NCI-H1105 treated with DMSO at 0.1 percent for 48 hours (cell line): ENCODE measurements around the gene KLHL26.

Experiments
- DNase-seq: peaks from one replicate; lab custom pipeline; 2025; lab: John Stamatoyannopoulos, UW

The KLHL26 gene

GRCh38 chr19:18613589-18614234, 23.1 kb upstream of the KLHL26 start:
- DNase-seq, result no peak

GRCh38 chr19:18616023-18616422, 20.8 kb upstream of the KLHL26 start:
- DNase-seq, result no peak

- DNase-seq, result no peak
These were observed 19.3 kb upstream of the KLHL26 start for GRCh38 chr19:18617562-18617961.

GRCh38 chr19:18618236-18618635, 18.6 kb upstream of the KLHL26 start:
- DNase-seq, result no peak

- no peak for DNase-seq
These were observed 16.5 kb upstream of the KLHL26 start for GRCh38 chr19:18620311-18620710.

GRCh38 chr19:18620902-18621301, 15.9 kb upstream of the KLHL26 start:
- DNase-seq, result no peak

GRCh38 chr19:18626906-18627305, 9.9 kb upstream of the KLHL26 start:
- no peak for DNase-seq

GRCh38 chr19:18629166-18630088, 7.4 kb upstream of the KLHL26 start:
- DNase-seq, result no peak

- DNase-seq, result peak; percentile 29
These were observed 3.5 kb upstream of the KLHL26 start for GRCh38 chr19:18633321-18633720.

- DNase-seq, result no peak
These were observed 2.1 kb upstream of the KLHL26 start for GRCh38 chr19:18634612-18635297.

- DNase-seq, result no peak
These were observed 1.0 kb upstream of the KLHL26 start for GRCh38 chr19:18635831-18636182.

- DNase-seq, result peak; percentile 94
These were observed 452 bp upstream of the KLHL26 start for GRCh38 chr19:18636183-18636968.

- no peak for DNase-seq
These were observed 1.1 kb downstream of the KLHL26 start for GRCh38 chr19:18637673-18638630.

- no peak for DNase-seq
These were observed 2.9 kb downstream of the KLHL26 start for GRCh38 chr19:18639706-18640243.

GRCh38 chr19:18644196-18645034, 7.6 kb downstream of the KLHL26 start:
- DNase-seq, result no peak

- no peak for DNase-seq
These were observed 8.2 kb downstream of the KLHL26 start for GRCh38 chr19:18645035-18645511.

GRCh38 chr19:18646535-18647370, 9.9 kb downstream of the KLHL26 start:
- DNase-seq, result no peak

- DNase-seq, result no peak
These were observed 10.5 kb downstream of the KLHL26 start for GRCh38 chr19:18647371-18647767.

GRCh38 chr19:18647807-18648206, 11.0 kb downstream of the KLHL26 start:
- no peak for DNase-seq
